Mesangial cell (primary cell): ENCODE data around the gene NIPA2. TPM values are rescaled to one million over a fixed set of nuclear protein-coding genes. Genes with fewer than 3 reads are reported as not detected.

ENCODE experiments used
- total RNA-seq: library from RNA; depleted of rRNA; stranded (reverse); fragments of >200 nt; gene quantifications from 2 replicates; pipeline ENCODE4 v1.2.3, GENCODE V29; 2015

NIPA2 gene
- 61.5 and 68.8 TPM in 2 replicates for total RNA-seq

GRCh38 chr15:22838292-22839042 lies at the start of gene NIPA2:
Gene NIPA2, plus strand, starts transcription at chr15:22838666. Its CDS starts 13,066 bp downstream, at chr15:22851732.

Other genes starting within 250 kb of the NIPA2 start
- 10.3 and 11.3 TPM in 2 replicates for gene NIPA1, start 52.0 kb upstream of the NIPA2 start, total RNA-seq
- gene CYFIP1, start 141.7 kb downstream of the NIPA2 start, total RNA-seq, result 89.6 and 93.3 TPM in 2 replicates
- 7.9 and 10.6 TPM in 2 replicates for gene TUBGCP5, start 200.9 kb downstream of the NIPA2 start, total RNA-seq